ENCODE results near the gene MARK4. TPM values are rescaled to one million over a fixed set of nuclear protein-coding genes. Genes with fewer than 3 reads are reported as not detected.

The MARK4 gene
- total and polyA plus RNA-seq, 4 donors: 3.5 to 11.1 (median 6.1) TPM

DNA sequence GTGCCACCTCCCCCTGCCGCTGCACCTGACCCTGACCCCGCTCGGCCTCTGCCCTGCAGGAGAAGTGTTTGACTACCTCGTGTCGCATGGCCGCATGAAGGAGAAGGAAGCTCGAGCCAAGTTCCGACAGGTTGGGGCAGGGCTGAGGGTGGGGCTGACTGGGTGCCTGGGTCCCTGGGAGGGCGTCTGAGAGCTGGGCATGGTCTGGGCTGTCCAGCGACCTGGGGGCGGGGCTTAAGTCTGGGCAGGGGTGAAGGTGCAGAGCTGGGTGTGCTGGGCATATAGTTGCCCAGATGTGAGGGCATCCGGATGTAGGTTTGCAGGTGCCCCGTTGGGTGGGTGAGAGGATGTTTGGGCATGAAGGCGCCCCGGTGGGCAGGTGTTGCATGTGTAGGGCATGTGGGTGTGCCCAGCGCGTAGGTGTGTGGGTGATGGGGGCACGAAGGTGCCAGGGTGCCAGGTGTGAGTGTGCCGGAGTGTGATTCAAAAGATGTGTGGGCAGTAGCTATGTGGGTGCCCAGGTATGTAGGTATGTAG, 13.8 kb downstream of the MARK4 start:
- H3K27me3 ChIP-seq (ENCODE audit: control insufficient read depth in 4 of 4, insufficient read depth in 4 of 4, low read length in 3 of 4): no peaks in the 10 kb centered on the region
- no peaks in the 10 kb centered on the region for H3K9me3 ChIP-seq (ENCODE audit: control insufficient read depth in 4 of 4, low read length in 3 of 4)
- no peak overlapping the region for H3K9ac ChIP-seq (ENCODE audit: low read depth in 1 of 2, low read length in 2 of 2)
- 93% methylated on average over 19 of the region's 19 CpGs for WGBS
- no peak overlapping the region for H3K4me3 ChIP-seq (ENCODE audit: low read depth in 1 of 3, low read length in 3 of 3)
- no peak for DNase-seq (ENCODE audit: low spot score)
- H3K4me1 ChIP-seq (ENCODE audit: control insufficient read depth in 4 of 4, insufficient read depth in 4 of 4, low read length in 3 of 4): peaks cover 0 to 3% (median 0%) of the 10 kb centered on the region in 4 donors
- H3K27ac ChIP-seq (ENCODE audit: low read depth in 1 of 2, low read length in 2 of 2): no peak overlapping the region
- TF ChIP-seq, protein P1, sequence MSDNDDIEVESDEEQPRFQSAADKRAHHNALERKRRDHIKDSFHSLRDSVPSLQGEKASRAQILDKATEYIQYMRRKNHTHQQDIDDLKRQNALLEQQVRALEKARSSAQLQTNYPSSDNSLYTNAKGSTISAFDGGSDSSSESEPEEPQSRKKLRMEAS (IDR thresholded peaks at IDR 0.05): no peak
- no peak for TF ChIP-seq HNF4G (IDR thresholded peaks at IDR 0.05)
- TF ChIP-seq GABPA (IDR thresholded peaks at IDR 0.05 in 1 of 2, conservative IDR thresholded peaks at IDR 0.05 in 1 of 2): no peak
- TF ChIP-seq FOXA2 (IDR thresholded peaks at IDR 0.05): no peak
- no peak for TF ChIP-seq ZBTB33 (IDR thresholded peaks at IDR 0.05)
- no peak for TF ChIP-seq TAF1 (conservative IDR thresholded peaks at IDR 0.05)
- H3K36me3 ChIP-seq (ENCODE audit: control insufficient read depth in 4 of 4, insufficient read depth in 3 of 4, low read depth in 1 of 4, low read length in 3 of 4): peaks cover 0 to 16% (median 6%) of the 10 kb centered on the region in 4 donors

- Histone ChIP-seq H3K9ac (ENCODE audit: low read depth in 1 of 2, low read length in 2 of 2) (no peak overlapping the region), H3K27ac (ENCODE audit: low read depth in 1 of 2, low read length in 2 of 2) (no peak overlapping the region), H3K9me3 (ENCODE audit: control insufficient read depth in 4 of 4, low read length in 3 of 4) (no peaks in the 10 kb centered on the region), H3K4me3 (ENCODE audit: low read depth in 1 of 3, low read length in 3 of 3) (no peak overlapping the region), H3K36me3 (ENCODE audit: control insufficient read depth in 4 of 4, insufficient read depth in 3 of 4, low read depth in 1 of 4, low read length in 3 of 4) (peaks cover 0 to 16% (median 6%) of the 10 kb centered on the region in 4 donors), H3K4me1 (ENCODE audit: control insufficient read depth in 4 of 4, insufficient read depth in 4 of 4, low read length in 3 of 4) (peaks cover 0 to 8% (median 4%) of the 10 kb centered on the region in 4 donors), H3K27me3 (ENCODE audit: control insufficient read depth in 4 of 4, insufficient read depth in 4 of 4, low read length in 3 of 4) (no peaks in the 10 kb centered on the region)
- TF ChIP-seq GABPA (IDR thresholded peaks at IDR 0.05 in 1 of 2, conservative IDR thresholded peaks at IDR 0.05 in 1 of 2): no peak
- no peak for TF ChIP-seq NR2F2 (IDR thresholded peaks at IDR 0.05)
- TF ChIP-seq, protein P2, sequence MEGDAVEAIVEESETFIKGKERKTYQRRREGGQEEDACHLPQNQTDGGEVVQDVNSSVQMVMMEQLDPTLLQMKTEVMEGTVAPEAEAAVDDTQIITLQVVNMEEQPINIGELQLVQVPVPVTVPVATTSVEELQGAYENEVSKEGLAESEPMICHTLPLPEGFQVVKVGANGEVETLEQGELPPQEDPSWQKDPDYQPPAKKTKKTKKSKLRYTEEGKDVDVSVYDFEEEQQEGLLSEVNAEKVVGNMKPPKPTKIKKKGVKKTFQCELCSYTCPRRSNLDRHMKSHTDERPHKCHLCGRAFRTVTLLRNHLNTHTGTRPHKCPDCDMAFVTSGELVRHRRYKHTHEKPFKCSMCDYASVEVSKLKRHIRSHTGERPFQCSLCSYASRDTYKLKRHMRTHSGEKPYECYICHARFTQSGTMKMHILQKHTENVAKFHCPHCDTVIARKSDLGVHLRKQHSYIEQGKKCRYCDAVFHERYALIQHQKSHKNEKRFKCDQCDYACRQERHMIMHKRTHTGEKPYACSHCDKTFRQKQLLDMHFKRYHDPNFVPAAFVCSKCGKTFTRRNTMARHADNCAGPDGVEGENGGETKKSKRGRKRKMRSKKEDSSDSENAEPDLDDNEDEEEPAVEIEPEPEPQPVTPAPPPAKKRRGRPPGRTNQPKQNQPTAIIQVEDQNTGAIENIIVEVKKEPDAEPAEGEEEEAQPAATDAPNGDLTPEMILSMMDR (IDR thresholded peaks at IDR 0.05; ENCODE audit: low read depth, low read length, missing input control): no peak
- no peak for TF ChIP-seq YY1 (IDR thresholded peaks at IDR 0.05)
- TF ChIP-seq HNF4A (conservative IDR thresholded peaks at IDR 0.05): no peak
- TF ChIP-seq, protein P1 (IDR thresholded peaks at IDR 0.05): no peak
- TF ChIP-seq RAD21 (IDR thresholded peaks at IDR 0.05): no peak
- no peak for TF ChIP-seq JUND (IDR thresholded peaks at IDR 0.05)
- TF ChIP-seq, protein P3, sequence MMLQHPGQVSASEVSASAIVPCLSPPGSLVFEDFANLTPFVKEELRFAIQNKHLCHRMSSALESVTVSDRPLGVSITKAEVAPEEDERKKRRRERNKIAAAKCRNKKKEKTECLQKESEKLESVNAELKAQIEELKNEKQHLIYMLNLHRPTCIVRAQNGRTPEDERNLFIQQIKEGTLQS (IDR thresholded peaks at IDR 0.05): no peak
- no peak for TF ChIP-seq EGR1 (IDR thresholded peaks at IDR 0.05; ENCODE audit: low read depth in 2 of 2)
- TF ChIP-seq, protein P4, sequence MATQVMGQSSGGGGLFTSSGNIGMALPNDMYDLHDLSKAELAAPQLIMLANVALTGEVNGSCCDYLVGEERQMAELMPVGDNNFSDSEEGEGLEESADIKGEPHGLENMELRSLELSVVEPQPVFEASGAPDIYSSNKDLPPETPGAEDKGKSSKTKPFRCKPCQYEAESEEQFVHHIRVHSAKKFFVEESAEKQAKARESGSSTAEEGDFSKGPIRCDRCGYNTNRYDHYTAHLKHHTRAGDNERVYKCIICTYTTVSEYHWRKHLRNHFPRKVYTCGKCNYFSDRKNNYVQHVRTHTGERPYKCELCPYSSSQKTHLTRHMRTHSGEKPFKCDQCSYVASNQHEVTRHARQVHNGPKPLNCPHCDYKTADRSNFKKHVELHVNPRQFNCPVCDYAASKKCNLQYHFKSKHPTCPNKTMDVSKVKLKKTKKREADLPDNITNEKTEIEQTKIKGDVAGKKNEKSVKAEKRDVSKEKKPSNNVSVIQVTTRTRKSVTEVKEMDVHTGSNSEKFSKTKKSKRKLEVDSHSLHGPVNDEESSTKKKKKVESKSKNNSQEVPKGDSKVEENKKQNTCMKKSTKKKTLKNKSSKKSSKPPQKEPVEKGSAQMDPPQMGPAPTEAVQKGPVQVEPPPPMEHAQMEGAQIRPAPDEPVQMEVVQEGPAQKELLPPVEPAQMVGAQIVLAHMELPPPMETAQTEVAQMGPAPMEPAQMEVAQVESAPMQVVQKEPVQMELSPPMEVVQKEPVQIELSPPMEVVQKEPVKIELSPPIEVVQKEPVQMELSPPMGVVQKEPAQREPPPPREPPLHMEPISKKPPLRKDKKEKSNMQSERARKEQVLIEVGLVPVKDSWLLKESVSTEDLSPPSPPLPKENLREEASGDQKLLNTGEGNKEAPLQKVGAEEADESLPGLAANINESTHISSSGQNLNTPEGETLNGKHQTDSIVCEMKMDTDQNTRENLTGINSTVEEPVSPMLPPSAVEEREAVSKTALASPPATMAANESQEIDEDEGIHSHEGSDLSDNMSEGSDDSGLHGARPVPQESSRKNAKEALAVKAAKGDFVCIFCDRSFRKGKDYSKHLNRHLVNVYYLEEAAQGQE (IDR thresholded peaks at IDR 0.05): no peak
- TF ChIP-seq SP1 (IDR thresholded peaks at IDR 0.05): no peak
- TF ChIP-seq HNF4G (IDR thresholded peaks at IDR 0.05): no peak
- TF ChIP-seq RXRA (IDR thresholded peaks at IDR 0.05): no peak
- no peak for TF ChIP-seq FOXA2 (IDR thresholded peaks at IDR 0.05)
- no peak for DNase-seq (ENCODE audit: low spot score)
- 97% methylated on average over 5 of the region's 5 CpGs for WGBS
These were observed 14.3 kb downstream of the MARK4 start for GRCh38 chr19:45265375-45265774.

Measured in liver (tissue), 9 donors.